ENCODE measurements around the gene PTOV1. TPM values are rescaled to one million over a fixed set of nuclear protein-coding genes. Genes with fewer than 3 reads are reported as not detected.

PTOV1 gene
- total and polyA plus RNA-seq, 2 of the 13 experiments (the other 11 are each of a cell fraction or from before 2014, with no cell fraction given), result 63.5 to 68.5 TPM

DNA sequence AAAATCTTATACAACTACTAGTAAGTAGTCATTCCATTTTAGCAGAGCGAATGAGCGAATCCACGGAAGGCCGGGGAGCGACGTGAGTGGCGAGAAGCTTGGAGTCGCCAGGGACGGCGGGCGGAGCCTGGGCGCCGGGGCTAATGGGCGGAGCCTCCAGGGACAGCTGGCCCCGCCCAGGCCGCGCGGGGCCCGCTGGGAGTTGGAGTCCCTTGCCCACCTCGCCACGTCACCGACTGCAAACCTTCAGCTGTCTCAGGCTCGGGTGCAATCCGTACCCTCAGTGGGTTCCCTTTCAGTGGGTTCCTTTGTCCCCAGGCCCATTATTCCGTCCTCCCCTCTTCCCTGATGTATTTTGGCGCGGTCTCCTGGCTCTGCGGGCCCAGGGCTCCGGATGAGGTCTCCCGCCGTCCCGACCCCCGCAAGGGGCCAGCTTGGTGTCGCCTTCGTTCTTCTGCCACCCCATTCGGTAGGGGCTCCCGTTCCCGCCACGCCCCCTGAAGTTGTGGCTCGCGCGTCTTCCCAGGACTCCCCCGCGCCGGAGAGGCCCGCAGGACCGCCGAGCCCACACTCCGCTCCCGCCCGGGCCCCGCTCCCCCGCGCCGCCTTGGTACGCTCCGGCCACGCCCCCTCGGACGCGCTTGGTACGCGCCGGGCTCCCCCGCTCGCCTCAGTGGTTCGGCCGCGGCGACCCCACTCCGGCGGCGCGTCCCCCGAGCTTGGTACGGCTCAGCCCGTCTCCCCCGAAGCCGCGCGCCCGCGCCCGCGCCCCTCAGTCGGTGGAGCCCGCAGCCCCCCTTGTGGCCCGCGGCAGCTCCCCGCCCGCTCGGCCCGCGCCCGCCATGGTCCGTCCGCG, at the start of gene PTOV1 (continued):
- TF ChIP-seq, protein P1, sequence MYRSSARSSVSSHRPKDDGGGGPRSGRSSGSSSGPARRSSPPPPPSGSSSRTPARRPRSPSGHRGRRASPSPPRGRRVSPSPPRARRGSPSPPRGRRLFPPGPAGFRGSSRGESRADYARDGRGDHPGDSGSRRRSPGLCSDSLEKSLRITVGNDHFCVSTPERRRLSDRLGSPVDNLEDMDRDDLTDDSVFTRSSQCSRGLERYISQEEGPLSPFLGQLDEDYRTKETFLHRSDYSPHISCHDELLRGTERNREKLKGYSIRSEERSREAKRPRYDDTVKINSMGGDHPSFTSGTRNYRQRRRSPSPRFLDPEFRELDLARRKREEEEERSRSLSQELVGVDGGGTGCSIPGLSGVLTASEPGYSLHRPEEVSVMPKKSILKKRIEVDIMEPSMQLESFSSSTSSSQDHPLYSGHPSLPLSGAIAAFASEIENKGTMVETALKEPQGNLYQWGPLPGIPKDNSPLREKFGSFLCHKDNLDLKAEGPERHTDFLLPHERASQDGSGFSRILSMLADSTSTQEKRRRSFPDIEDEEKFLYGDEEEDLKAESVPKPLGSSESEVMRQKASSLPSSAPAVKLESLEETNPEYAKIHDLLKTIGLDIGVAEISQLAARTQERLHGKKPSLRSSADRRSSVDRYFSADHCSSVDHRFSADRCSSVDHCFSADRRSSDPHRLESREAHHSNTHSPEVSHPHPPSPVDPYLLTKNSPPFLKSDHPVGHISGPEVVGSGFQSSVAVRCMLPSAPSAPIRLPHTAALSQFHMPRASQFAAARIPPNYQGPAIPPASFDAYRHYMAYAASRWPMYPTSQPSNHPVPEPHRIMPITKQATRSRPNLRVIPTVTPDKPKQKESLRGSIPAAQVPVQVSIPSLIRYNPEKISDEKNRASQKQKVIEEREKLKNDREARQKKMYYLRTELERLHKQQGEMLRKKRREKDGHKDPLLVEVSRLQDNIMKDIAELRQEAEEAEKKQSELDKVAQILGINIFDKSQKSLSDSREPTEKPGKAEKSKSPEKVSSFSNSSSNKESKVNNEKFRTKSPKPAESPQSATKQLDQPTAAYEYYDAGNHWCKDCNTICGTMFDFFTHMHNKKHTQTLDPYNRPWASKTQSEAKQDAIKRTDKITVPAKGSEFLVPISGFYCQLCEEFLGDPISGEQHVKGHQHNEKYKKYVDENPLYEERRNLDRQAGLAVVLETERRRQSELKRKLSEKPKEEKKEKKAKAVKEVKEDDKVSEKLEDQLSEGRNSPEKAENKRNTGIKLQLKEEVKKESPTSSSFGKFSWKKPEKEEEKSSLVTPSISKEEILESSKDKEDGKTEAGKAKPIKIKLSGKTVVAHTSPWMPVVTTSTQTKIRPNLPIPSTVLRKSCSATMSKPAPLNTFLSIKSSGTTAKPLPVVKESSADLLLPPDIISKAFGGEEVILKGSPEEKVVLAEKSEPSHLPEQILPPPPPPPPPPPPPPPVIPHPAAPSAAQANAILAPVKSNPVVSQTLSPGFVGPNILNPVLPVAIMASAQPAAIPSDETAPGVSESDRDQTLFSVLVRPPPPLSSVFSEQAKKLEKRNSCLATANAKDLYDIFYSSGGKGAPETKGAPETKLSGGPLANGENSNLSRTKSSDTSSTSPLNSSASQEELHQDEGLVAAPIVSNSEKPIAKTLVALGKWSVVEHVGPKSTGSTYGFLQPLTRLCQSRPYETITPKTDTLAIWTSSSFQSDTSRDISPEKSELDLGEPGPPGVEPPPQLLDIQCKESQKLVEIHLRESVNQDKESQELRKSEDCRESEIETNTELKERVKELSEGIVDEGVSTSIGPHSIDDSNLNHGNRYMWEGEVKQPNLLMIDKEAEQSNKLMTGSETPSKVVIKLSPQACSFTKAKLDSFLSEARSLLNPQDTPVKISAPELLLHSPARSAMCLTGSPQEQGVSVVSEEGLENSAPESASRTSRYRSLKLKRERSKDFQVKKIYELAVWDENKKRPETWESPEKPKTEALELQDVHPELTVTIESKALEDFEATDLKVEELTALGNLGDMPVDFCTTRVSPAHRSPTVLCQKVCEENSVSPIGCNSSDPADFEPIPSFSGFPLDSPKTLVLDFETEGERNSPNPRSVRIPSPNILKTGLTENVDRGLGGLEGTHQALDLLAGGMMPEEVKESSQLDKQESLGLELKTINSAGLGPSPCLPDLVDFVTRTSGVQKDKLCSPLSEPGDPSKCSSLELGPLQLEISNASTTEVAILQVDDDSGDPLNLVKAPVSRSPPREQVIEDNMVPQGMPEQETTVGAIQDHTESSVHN (CRISPR knock-in tag; IDR thresholded peaks at IDR 0.05), result no peak
- peak; percentile 25 for TF ChIP-seq RARA (CRISPR knock-in tag; IDR thresholded peaks at IDR 0.05)
- TF ChIP-seq PHF5A (CRISPR knock-in tag; IDR thresholded peaks at IDR 0.05; ENCODE audit: low read depth, unreplicated experiment), result peak; percentile 24
- TF ChIP-seq HNRNPL (IDR thresholded peaks at IDR 0.05; ENCODE audit: low read depth, low read length), result 0 out of 2 replicates have a peak, but pooled peaks have one; percentile 17
- TF ChIP-seq TBX2 (CRISPR knock-in tag; IDR thresholded peaks at IDR 0.05; ENCODE audit: borderline replicate concordance), result peak; percentile 76
- 0 out of 2 replicates have a peak, but pooled peaks have one; percentile 7 for TF ChIP-seq SOX5 (CRISPR knock-in tag; IDR thresholded peaks at IDR 0.05; ENCODE audit: borderline replicate concordance)
- TF ChIP-seq DMAP1 (CRISPR knock-in tag; IDR thresholded peaks at IDR 0.05), result peak; percentile 88
- TF ChIP-seq ZNF121 (CRISPR knock-in tag; IDR thresholded peaks at IDR 0.05), result 0 out of 2 replicates have a peak, but pooled peaks have one; percentile 10
- TF ChIP-seq RXRA (CRISPR knock-in tag; IDR thresholded peaks at IDR 0.05), result peak; percentile 54; the same call in 1 of the 2 replicates
- peak; percentile 14; the same call in 1 of the 2 replicates for TF ChIP-seq ZNF543 (CRISPR knock-in tag; IDR thresholded peaks at IDR 0.05)
- no peak for TF ChIP-seq TP53 (CRISPR knock-in tag; conservative IDR thresholded peaks at IDR 0.05)
- peak; percentile 73; the same call in 1 of the 2 replicates for TF ChIP-seq KAT7 (CRISPR knock-in tag; IDR thresholded peaks at IDR 0.05; ENCODE audit: borderline replicate concordance)
- TF ChIP-seq ZNF672 (CRISPR knock-in tag; IDR thresholded peaks at IDR 0.05), result no peak
- 0 out of 2 replicates have a peak, but pooled peaks have one; percentile 48 for TF ChIP-seq XBP1 (CRISPR knock-in tag; IDR thresholded peaks at IDR 0.05)
- 0 out of 2 replicates have a peak, but pooled peaks have one; percentile 18 for TF ChIP-seq MIER3 (CRISPR knock-in tag; IDR thresholded peaks at IDR 0.05; ENCODE audit: borderline replicate concordance)
- peak; percentile 93 for TF ChIP-seq ZNF143 (CRISPR knock-in tag; IDR thresholded peaks at IDR 0.05)
- peak; percentile 14; the same call in 1 of the 2 replicates for TF ChIP-seq NCOA2 (CRISPR knock-in tag; IDR thresholded peaks at IDR 0.05)
- TF ChIP-seq, protein P2, sequence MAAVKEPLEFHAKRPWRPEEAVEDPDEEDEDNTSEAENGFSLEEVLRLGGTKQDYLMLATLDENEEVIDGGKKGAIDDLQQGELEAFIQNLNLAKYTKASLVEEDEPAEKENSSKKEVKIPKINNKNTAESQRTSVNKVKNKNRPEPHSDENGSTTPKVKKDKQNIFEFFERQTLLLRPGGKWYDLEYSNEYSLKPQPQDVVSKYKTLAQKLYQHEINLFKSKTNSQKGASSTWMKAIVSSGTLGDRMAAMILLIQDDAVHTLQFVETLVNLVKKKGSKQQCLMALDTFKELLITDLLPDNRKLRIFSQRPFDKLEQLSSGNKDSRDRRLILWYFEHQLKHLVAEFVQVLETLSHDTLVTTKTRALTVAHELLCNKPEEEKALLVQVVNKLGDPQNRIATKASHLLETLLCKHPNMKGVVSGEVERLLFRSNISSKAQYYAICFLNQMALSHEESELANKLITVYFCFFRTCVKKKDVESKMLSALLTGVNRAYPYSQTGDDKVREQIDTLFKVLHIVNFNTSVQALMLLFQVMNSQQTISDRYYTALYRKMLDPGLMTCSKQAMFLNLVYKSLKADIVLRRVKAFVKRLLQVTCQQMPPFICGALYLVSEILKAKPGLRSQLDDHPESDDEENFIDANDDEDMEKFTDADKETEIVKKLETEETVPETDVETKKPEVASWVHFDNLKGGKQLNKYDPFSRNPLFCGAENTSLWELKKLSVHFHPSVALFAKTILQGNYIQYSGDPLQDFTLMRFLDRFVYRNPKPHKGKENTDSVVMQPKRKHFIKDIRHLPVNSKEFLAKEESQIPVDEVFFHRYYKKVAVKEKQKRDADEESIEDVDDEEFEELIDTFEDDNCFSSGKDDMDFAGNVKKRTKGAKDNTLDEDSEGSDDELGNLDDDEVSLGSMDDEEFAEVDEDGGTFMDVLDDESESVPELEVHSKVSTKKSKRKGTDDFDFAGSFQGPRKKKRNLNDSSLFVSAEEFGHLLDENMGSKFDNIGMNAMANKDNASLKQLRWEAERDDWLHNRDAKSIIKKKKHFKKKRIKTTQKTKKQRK (IDR thresholded peaks at IDR 0.05; ENCODE audit: low read length), result no peak
- TF ChIP-seq ZBTB7A (CRISPR knock-in tag; IDR thresholded peaks at IDR 0.05), result peak; percentile 58; the same call in 1 of the 2 replicates

All from HepG2 (cell line).